ENCODE measurements around the gene STPG1.
A peak's percentile ranks its signal among the peaks of the same experiment; 100 is the strongest.

The STPG1 gene

DNA sequence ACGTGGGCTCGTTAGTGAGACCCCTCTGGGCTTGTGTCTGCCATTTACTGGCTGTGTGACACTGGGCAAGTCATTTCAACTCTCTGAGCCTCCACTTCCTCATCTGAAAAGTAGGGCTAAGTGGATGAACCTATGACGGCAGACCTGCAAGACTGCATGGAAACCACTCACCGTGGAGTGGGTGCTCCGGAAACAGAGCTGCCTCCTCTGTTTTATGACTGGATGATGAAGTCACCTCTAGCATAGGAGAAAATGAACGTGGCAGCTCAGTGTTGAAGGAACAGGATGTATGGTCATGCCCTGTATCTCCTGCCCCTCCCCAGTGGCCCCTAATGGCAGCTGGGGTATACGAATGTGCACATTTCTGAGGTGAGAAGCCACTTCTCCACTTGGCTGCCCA, 40.5 kb downstream of the STPG1 start:
- no peak for DNase-seq (ENCODE audit: low read depth, low spot score)

- DNase-seq (ENCODE audit: low read depth, low spot score), result no peak
Measured at GRCh38 chr1:24369801-24370200, 43.8 kb downstream of the STPG1 start.

DNA sequence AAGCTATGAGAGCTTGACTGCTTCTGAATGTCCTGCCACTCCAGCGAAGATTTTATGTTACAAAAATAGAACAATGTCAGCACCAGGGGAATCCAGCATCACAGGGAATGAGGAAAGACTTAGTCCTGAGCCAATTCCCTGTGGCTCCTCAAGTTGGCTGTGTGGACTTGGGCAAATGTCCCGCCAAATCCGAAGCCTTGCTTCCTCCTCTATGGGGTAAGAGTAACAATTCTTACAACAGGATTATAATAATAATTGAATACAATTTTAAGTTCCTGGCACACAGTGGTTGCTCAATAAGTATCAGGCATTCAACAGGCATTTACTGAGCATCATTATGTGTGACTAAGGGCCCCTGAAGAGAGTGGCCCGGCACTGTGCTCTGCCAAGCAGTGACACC, 44.4 kb downstream of the STPG1 start:
- DNase-seq (ENCODE audit: low read depth, low spot score), result no peak

- DNase-seq (ENCODE audit: low read depth, low spot score), result no peak
Measured at GRCh38 chr1:24366707-24367106, 46.9 kb downstream of the STPG1 start.

- peak; percentile 44 for DNase-seq (ENCODE audit: low read depth, low spot score)
Measured at GRCh38 chr1:24364975-24365678, 48.5 kb downstream of the STPG1 start.

GRCh38 chr1:24364605-24364974, 49.0 kb downstream of the STPG1 start:
- DNase-seq (ENCODE audit: low read depth, low spot score), result no peak

DNA sequence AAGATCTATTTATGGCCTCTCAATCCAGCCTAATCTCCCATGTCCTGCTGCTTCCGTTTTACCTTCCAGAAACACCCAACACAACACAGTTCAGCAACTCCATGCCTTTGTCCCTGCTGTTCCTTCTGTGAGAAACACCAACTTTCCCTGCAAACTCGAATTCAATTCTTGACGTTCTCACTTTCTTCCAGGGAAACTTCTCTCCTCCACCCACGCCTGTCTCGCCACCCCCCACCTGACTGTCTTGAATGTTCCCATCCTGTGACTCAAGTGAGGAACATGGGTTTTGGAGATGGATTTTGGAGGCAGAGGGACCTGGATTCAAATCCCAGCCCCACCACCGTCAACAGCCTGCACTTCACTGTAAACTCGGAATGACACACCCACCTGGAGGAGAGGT, 49.6 kb downstream of the STPG1 start:
- DNase-seq (ENCODE audit: low read depth, low spot score), result no peak

DNA sequence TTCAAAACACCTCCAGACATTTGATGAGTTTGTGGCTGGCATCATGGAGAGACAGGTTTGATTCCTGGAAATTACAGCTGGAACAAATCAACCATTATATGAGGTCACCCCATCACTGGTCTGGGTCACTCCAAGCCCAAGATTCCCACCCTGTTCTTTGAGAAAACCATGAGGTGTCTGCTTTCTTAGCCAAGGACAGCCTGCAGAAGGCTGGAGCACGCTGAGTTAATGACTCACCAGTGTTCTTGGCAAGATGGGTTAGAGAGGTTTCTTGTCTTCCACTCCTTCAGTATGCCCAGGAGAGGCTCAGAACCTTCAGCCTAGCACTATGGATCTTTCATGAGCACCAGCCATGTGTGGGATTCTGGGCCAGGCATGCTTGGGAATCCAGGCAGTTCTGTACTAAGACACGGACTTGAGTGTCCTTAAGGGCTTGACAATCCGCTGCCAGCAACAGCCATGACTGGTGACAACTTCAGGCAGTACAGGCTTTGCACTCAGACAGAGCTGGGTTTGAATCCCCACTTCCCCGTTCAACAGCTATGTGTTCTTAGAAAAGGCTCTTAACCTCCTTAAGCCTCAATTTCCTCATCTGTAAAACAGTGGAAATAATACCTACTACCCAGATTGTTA, 50.5 kb downstream of the STPG1 start:
- DNase-seq (ENCODE audit: low read depth, low spot score), result peak; percentile 84

- DNase-seq (ENCODE audit: low read depth, low spot score), result no peak
Measured at GRCh38 chr1:24362396-24362795, 51.2 kb downstream of the STPG1 start.

DNA sequence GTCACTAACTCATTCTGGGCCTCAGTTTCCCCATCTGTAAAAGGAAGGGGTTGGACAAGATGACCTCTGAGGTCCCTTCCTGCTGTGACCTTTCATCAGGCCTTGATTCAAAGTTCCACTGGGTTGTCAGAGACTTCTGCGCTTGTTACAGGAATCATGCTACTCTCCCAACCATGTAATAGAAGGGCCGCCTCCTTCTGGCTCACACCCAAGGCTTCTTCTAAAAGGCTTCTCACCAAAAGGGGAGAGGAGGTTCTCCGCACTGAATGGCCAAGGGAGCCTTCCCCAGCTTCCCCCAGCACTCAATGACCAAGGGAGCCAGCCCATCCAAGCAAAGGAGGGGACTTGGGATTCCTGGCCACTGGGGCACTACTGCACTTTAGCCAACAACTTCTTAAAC, 51.8 kb downstream of the STPG1 start:
- DNase-seq (ENCODE audit: low read depth, low spot score), result no peak

DNA sequence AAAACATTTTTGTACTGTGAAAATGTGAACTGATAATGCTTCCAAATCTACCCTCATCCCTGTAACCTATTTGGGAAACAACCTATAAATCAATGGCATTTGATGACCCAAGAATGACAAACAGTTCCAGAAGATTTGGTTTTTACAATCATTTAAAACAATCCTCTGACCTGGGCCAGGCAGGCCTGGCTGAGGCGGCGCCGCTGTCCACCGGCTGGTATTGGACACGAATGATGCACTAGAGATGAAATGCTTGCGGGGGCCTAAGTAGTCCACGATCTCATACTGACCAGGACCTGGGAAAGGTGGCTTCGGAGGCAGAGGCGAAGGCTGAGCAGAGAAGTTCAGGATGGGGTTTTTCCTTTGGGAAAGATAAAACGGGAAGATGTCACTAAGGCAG, 52.9 kb downstream of the STPG1 start:
- no peak for DNase-seq (ENCODE audit: low read depth, low spot score)

GRCh38 chr1:24357038-24357437, 56.5 kb downstream of the STPG1 start:
- DNase-seq (ENCODE audit: low read depth, low spot score), result no peak

- no peak for DNase-seq (ENCODE audit: low read depth, low spot score)
Measured at GRCh38 chr1:24355466-24355865, 58.1 kb downstream of the STPG1 start.

GRCh38 chr1:24353292-24353891, 60.2 kb downstream of the STPG1 start:
- DNase-seq (ENCODE audit: low read depth, low spot score), result no peak

- no peak for DNase-seq (ENCODE audit: low read depth, low spot score)
Measured at GRCh38 chr1:24351918-24352627, 61.5 kb downstream of the STPG1 start.

DNA sequence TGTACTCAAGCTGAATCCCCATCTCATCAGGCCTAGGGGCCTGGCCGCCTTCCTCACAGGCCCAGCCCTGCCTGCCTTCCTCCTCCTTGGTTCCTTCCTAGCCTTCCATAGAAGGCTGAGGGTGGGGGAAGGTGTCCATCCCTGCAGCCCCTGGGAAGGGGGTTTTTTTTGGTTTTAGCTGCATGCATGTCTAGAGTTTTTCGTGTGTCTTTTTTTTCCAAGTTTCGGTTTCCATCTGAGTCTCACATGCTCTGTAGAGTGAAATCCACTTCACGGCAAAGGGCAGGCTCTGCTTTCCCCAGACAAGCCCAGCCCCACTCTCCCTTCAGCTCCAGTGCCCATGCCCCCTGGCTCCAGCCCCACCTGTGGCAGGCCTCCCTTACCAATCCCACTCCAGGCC, 62.3 kb downstream of the STPG1 start:
- no peak for DNase-seq (ENCODE audit: low read depth, low spot score)

DNA sequence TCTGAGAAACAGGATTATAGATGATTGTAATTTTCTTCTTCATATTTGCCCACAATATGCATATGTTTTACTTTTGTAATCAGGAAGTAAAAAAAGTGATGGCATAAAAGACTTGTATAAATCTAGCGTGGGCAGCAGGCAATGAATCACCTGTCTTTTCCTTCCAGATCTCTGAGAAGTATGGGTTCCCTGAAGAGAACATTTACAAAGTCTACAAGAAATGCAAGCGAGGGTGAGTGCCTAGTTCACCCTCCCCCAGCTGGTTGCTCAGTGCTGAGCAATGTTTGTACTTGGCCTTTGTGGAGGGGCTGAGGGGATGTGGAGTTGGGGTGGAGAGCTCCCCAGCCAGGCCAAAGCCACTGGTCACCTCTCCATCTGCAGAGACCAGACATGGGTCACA, 63.7 kb downstream of the STPG1 start:
- DNase-seq (ENCODE audit: low read depth, low spot score), result no peak

- no peak for DNase-seq (ENCODE audit: low read depth, low spot score)
Measured at GRCh38 chr1:24348196-24348595, 65.4 kb downstream of the STPG1 start.

DNA sequence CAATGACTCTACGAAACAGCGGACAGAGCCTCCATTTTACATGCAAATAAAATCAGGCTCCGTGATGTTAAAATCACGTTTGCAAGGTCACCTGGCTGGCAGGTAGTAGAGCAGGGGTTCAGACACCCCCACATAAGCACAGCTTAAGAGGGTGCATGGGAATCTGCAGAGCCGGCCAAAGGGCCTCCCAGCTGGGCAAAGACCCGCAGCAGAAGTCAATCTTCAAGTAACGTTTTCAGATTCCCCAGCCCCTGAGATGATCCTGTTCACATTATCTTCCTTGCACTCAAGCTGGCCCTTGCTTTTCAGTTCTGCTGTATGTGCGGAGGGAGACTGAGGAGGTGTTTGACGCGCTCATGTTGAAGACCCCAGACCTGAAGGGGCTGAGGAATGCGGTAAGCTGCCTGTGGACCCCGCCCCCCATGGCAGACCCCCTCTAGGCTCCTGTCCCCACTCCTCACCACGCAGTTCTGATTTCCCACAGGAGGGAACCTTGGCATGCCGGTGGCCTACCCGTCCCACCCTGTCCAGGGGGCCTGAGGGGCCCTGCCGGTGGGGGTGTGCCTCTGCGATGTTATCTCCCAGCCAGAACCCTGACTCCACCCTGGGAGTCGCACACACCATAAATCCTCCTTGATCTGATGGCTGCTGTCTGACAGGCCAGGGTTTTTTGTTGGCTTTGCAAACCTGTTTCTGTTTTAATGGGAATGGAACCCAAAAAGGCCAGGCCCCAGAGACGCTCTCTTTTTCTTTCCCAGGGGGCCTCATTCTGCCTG, 66.2 kb downstream of the STPG1 start:
- no peak for DNase-seq (ENCODE audit: low read depth, low spot score)

- no peak for DNase-seq (ENCODE audit: low read depth, low spot score)
Measured at GRCh38 chr1:24345334-24345733, 68.2 kb downstream of the STPG1 start.

- DNase-seq (ENCODE audit: low read depth, low spot score), result no peak
Measured at GRCh38 chr1:24344090-24344742, 69.4 kb downstream of the STPG1 start.
